HG03565 (cell line): Measurements from ENCODE around the gene ARHGEF33.
A peak's percentile ranks its signal among the peaks of the same experiment; 100 is the strongest.

Experiments used
- ATAC-seq: cut with Tn5 transposase; IDR thresholded peaks from one replicate; pipeline ENCODE4 v1.9.1; 2021; ENCODE audit warnings: mild to moderate bottlenecking, moderate library complexity; ENCODE audit not compliant: unreplicated experiment

The ARHGEF33 gene

DNA sequence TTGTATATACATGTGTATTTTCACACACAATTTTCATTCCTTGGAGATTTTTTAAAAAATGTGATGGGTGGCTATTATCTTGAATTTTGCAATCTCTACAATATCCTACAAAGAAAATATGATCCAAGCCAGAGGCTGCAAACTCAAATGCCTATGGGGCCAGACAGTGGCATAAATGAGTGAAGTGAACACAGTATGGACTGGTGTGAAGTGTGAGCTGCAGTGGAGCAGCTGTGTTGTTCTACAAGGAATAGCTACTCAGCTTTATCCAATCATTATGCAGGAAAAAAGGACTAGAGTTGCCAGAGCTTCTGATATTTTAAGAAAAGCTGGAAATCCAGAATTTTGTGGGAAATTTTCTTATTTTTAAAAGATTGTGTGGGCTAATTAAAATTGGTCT, 62.1 kb downstream of the ARHGEF33 start:
- ATAC-seq: no peak

DNA sequence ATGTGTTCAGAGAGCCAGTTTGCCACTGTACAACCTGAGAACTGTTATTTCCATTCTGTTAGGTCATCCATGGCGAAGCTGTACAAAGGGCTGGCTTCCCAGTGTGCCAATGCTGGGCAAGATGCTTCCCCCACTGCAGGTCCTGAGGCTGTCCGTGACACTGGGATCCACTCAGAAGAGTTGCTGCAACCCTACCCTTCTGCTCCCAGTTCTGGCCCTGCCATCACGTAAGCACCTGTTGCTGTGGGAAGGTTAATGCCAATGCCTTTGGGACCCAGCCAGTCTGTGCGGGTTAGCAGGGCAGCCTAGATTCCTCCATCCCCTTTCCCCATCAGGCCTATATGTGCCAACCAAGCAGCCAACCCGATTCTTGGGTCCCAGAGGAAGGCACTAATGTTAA, 68.3 kb downstream of the ARHGEF33 start:
- ATAC-seq: no peak

DNA sequence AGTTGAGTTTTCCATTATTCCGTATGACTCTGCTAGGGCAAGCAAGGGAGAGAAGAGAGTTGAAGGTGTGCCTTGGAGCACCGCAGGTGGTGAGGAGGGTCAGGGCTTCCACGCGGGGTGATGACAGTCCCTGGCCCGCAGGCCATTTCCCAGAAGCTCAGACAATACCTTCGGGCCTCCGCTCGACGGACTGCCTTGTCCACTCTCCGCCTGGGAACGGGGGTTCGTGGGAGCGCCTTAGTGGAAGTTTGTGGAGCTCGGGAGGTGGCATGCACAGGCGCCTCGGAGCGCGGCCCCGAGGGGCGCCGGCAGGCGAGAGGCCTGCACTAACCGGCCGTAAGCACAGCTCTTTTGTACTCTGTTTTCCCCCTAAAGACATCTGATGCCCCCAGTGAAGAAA, 69.8 kb downstream of the ARHGEF33 start:
- ATAC-seq: no peak

DNA sequence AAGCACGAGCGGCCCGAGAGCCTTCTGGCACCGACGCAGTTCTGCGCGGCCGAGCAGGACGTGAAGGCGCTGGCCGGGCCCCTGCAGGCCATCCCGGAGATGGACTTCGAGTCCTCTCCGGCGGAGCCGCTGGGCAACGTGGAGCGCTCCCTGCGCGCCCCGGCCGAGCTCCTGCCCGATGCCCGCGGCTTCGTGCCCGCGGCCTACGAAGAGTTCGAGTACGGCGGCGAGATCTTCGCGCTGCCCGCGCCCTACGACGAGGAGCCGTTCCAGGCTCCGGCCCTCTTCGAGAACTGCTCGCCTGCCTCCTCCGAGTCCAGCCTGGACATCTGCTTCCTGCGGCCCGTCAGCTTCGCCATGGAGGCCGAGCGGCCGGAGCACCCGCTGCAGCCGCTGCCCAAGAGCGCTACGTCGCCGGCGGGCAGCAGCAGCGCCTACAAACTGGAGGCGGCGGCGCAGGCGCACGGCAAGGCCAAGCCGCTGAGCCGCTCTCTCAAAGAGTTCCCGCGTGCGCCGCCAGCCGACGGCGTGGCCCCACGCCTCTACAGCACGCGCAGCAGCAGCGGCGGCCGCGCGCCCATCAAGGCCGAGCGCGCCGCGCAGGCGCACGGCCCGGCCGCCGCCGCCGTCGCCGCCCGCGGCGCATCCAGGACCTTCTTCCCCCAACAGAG, 70.4 kb downstream of the ARHGEF33 start:
- peak; percentile 74 for ATAC-seq

DNA sequence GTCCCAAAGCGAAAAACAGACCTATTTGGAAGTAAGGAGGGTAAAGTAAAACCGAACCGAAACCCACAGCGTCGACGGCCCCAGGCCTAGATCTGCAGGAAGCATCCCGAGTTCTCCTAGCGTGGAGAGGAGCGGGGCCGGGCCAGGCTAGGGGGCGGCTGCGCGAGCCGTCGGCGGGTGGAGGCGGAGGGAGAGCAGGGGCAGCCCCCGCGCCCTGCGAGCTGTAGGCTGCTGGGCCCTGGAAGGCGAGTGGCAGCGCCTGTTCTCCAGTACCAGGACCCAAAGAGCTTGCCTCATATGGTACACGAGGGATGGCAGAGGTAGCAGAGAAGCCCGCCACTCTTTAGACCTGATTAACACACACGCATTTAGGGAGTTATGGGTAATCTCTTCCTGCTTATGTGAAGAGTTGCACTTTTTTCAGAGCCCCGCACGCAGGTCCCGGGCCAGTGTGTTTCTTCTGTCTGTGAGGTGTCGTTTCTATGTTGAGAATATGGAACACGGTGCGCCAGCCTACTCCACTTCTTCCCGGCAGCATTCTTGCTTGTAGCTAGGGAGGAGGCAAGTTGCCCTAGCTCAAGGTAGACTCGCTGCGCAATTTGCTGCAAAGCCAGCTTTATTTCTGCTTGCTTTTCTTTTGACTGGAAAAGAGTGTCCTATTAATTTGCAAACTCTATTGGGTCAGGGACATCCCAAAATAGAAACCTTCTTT, 71.1 kb downstream of the ARHGEF33 start:
- no peak for ATAC-seq

DNA sequence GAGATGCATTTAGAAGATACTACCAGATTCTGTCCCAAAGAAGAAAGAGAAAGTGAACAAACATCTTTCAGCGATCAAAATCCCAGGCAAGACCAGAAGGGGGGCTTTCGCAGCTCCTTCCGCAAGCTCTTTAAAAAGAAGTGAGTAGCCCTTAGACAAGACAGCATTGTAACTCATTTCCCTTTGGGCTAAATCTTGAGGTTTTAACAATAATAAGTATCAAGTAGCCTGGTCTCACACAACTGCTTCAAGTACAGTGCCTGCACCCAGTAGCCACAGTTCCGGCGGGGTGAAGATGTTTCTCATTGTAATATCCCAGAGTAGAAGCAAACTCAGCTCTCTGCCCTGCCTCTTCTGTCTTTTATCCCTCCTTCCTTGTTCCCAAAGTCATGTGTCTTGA, 76.3 kb downstream of the ARHGEF33 start:
- no peak for ATAC-seq

DNA sequence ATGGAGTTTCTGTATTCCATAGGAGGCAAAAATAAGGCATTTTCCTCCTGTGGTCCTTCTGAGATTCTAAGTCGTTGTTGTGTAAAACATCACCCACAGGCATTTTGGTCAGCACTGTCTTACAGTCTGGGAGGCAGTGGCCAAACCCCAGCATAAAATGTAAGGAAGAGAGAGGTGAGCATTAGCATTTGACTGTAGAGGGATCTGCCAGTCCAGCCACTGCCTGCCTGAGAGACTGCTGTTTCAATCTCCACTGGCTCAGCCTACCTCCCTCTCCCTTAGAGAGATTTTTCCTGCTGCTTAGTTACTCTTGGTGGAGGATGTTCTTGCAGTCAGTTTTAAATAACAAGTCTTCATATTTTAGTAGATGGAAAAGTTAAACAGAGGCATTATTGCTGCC, 77.0 kb downstream of the ARHGEF33 start:
- ATAC-seq: no peak

DNA sequence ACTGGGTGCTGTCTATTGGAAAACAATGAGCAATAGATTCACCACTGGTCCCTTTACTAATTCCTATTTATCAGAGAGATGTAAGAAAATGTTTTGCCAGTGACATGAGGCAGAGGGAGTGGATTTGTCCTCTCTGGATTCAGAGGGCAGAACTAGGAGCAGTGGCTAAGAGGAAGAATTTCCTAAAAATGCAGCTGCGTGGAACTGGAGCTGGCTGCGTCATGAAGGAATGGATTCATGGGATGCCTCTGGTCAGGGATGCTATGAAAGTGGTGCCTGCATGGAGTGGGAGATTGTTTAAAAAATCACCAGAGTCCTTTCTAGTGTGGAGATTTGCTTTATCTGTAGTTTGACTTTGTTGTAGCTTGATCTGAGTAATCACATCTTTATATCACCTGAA, 78.3 kb downstream of the ARHGEF33 start:
- no peak for ATAC-seq

DNA sequence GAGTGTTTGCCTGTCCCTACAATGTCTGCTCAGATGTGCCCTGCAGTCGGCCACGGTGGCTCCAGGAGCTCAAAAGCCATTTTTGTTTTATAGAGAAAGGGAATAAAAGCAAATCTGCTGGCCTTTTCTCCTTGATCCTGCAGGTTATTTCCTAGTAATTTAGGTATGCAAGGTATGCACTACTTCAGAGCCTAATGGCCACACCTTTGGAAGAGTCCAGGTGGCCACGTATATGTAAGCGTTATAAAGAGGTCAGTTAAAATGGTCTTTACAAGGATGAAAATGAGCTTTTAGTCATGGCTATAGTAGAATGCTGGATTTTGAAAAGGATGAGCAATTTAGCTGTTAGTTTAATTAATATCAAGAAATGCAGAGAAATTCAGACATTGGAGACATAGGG, 81.7 kb downstream of the ARHGEF33 start:
- no peak for ATAC-seq

DNA sequence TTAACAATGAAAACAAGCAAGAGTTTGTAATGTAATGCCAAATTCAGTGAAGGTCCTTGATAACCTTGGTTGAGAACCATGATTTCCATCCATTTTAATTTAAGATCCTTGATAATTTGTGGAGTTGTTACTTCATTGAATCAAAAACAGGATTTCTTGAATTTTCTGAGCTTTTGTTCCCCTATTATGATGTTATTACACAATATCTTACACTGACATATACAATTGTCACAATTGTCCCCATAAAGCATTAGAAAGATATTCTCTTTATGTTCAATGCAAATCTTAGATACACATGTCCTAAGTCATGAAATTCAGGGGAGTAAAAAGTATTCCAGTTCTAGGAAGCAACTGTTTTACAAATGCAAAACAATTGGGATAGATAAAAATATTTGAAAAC, 83.6 kb downstream of the ARHGEF33 start:
- ATAC-seq: no peak

DNA sequence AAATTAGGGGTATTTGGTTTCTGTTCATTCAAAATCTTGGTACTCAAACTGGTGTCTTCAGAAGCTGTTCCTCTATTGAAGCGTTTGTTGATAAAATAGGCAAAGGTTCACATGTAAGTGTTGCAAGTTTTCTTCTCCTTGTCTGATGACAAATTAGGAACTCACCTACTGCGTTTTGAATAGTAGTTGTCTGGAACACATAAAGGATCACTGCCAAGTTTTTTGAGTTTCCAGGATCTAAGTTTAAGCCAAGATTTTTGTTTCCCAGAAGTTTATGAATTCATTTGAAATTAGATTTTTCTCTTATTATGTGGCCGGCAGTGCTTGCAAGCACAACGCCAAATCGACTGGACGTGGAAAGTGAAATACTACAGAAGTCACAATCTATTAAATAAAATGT, 85.4 kb downstream of the ARHGEF33 start:
- ATAC-seq: no peak

DNA sequence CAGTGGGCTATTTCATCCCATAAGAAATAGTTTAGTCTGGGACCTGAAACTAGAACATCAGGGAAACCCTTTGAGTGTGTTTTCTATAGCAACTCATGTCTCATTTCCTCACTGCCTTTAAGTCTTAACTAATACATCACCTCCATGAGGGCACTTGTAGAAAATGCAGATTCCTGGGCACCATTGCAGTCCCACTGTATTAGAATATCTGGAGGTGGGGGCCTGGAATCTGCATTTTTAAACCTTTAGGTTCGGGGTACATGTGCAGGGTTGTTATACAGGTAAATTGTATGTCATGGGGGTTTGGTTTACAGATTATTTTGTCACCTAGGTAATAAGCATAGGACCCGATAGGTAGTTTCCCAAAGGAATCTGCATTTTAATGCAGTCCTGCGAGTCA, 87.4 kb downstream of the ARHGEF33 start:
- ATAC-seq: no peak

DNA sequence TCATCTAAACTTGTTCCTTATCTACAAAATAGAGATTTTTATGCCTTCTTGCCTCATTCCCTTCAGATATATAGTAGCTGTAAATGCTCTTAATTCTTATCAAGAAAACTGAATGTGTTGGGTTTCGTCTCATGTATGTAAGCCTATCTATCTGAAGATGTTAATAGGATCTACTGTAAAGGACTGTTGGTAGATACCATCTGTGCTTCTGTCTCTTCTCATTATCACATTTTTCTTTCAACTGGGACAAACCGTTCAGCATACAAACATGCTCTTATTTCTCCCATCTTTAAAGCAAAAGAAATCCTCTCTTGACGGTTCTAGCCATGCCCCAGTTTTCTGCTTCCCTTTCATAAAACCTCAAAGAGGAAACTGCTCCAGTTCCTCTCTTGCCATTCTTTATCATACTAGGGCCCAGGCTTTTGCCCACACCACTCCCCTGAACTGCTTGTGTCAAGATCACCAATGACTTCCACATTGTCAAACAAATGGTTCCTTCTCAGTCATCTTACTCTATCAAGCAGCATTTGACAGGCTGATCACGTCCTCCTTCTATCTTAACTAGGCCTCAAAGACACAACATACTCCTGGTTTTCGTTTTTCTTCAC, 88.7 kb downstream of the ARHGEF33 start:
- ATAC-seq: no peak

DNA sequence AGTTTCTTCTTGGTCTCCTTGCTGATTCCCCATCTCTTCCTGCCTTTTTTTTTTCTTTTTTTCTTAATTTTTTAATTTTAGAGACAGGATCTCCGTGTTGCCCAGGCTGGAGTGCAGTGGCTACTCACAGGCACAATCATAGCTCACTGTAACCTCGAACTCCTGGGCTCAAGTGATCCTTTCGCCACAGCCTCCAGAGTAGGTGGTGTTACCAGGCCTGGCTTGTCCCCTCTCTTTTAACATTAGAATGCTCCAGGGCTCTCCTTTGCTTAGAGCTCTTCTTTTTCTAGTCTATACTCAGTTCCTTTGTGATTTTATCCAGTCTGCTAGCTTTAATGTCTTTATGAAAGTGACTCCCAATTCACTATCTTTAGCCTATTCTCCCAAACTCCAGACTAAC, 89.2 kb downstream of the ARHGEF33 start:
- no peak for ATAC-seq

DNA sequence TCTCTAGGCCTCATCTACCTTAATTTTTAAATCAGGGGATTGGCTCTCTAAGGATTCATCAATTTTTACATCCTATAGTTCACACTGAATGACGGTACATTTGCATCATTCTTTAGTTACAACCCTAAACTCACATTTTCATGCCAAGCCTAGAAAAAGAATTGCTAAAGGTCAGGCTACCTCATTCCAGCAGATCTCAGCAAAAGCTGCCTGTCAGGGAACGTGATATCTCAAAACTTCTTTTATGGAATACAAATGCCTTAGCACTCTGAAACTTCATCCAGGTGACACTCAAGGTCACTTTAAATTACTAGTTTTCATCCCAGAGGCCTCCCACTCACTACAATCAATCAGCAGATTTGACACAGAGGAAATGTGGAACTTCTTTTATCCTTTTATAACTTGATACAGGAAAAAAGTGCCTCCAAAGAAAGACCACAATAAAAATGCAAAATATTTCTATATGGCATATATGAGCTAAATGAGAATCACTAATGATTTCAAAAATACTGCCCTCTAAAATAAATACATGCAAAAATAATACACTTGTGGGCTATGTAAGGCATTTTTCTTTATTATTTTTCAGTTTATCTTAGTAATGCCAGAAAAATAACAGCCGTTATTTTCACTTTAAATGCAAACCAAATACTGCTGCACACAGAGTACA, 91.5 kb downstream of the ARHGEF33 start:
- no peak for ATAC-seq

DNA sequence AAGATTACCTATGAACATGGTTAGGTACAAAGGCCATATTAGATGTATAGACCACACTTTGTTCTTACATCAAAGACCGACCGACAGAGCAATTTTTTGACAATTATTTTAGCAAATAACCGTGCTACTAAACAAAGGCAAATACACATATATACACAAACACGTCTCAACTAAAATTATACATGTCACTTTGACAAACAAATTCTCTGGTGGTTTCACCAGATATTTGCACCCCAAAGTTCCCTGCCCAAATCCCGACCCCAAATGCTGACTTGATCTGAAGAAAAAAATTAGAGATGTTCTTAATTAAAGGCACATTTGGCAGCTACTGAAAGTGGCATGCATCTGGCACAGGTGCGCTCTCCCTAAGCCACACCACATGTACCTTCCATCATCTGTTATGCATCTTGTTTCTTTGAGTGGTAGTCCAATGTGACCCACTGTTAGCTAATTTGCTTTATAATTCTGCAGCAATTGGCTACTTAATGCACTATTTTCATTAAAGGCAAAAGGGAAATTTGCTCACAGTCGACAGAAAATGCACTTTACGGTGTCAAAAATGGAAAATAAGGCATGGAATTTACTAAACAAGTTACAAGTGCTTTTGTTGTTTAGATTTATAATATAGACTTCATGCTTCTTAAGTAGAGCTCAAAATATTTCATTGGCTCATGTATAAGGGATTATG, 92.1 kb downstream of the ARHGEF33 start:
- ATAC-seq: no peak

DNA sequence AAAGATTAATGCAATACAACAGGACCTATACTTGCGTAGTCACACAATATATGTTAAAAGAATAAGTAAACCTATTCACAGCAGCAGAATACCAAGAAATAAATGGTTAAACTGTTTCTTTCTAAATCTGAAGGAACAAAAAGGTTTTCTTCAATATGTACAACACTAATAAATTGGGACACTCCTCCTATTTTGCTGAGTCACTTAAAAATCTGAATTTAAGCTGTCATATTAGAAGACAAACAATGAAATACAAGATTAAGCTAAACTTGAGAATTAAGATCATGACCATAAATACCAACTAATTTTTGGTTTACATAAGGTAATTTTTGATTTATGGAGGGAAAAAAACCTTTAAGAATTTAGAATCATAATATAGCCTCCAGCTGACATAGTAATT, 92.8 kb downstream of the ARHGEF33 start:
- no peak for ATAC-seq

DNA sequence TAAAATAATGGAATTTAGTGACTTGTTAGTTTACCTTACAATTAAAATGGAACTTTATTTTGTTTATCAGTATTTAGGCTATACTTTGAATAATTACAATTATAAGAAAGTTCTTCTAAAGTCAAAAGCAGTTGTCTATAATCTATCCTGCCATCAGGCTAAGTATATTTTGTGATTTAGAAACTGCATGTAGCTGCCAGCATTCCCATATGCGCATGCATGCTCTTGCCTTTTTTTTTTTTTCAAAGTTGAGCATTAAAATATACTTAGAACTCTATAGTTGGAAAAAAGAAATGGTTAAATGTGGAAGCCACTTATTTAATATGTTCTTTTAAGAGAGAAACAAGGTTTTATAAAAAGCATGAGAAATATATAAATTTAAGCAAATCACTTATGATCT, 99.0 kb downstream of the ARHGEF33 start:
- ATAC-seq: no peak

DNA sequence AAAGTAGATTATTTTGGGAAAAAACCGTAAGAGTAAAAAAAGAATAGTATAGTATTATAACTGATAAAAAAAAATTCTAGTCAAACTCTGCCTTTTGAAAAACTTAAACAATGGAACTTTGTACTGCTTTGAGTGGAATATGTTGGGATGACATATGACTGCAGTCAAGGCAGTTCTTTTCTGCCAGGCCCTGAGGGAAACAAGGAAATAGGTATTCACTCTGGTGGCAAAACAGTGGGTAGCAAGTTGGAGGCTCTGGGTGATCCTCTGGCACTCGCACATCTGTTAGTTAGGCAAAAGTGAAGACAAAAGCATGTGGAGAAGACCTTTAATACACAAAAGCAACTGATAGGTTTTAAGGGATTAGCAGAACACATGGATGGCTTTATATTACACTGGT, 102.2 kb downstream of the ARHGEF33 start:
- no peak for ATAC-seq

DNA sequence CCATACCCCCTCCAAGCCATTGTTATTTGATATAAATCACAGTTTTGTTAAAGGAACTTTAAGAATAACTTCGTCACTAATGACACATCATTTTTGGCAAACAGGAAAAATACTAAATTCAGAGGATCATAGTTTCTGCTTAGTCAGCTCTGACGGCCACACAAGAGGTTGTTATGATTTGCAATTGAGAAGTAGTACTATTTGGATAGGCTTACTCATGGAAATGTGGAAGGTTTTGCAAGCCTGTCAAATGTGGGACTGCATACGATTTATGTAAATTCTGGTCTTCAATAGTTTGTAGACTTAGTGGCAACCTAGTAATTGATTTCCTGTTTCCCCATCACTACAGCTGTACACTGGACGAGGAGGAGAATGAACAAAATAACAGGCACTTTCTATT, 108.1 kb downstream of the ARHGEF33 start:
- ATAC-seq: no peak

DNA sequence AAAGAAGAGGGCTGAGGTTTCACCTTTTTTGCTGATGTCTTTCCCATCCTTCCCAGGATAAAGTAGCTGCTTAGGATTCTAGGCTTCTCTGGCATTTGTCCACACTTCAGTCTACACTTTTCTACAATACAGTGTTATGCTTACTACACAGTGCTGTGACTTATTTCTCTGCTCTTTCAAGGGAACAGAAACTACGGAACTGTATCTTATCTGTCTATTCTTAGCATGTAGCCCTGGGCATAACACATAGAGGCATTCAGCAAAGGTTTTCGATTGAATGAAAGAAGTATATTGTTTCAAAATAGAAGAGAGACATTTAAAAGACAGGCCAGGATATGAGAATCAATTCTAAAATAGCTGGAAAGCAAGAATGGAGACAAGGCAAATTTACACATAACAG, 110.9 kb downstream of the ARHGEF33 start:
- ATAC-seq: no peak
